ENCODE data around the gene SHC3. TPM values are rescaled to one million over a fixed set of nuclear protein-coding genes. Genes with fewer than 3 reads are reported as not detected.

The SHC3 gene
- total RNA-seq, 1 experiment from 2014 or later: 1.8 TPM

DNA sequence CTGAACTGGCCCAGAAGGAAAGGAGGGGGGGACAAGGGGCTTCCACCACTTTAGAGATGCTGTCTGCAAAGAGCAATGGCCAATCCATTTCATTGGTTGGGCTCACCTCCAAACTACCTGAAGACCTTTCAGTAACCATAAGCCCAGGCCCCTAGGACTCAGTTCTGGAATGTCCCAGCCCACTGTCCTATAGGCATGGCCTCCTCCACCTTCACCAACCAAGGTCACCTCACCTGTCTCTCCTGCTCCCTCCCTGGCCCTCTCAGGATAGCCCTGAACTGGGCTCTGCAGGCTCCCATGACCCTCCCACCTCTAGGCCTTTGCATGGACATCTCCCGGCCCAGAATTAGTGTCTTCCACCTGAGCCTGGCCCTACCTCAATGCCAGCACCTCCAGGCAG is 165.0 kb downstream of the SHC3 start:
- Histone ChIP-seq H2BK120ac (ENCODE audit: low read depth, low read length, poor library complexity, severe bottlenecking) (no peak overlapping the region), H3K4ac (ENCODE audit: low read depth, low read length) (no peak overlapping the region), H3K27ac (ENCODE audit: insufficient read length, low read depth, low read length) (no peak overlapping the region), H3K56ac (ENCODE audit: insufficient read length, low read depth, low read length) (no peak overlapping the region), H4K91ac (ENCODE audit: insufficient read length, low read depth, low read length) (no peak overlapping the region), H3T11ph (ENCODE audit: low read length) (no peak overlapping the region), H3K79me1 (ENCODE audit: insufficient read depth, low read depth, low read length, poor library complexity, severe bottlenecking) (no peaks in the 10 kb centered on the region), H3K27me3 (ENCODE audit: insufficient read depth, low read length) (no peaks in the 10 kb centered on the region), H2BK20ac (ENCODE audit: low read depth, low read length, poor library complexity, severe bottlenecking) (no peak overlapping the region), H3K4me2 (ENCODE audit: insufficient read depth, insufficient read length, low read length) (no peak overlapping the region), H3K79me2 (ENCODE audit: insufficient read depth, low read length) (no peaks in the 10 kb centered on the region), H4K20me1 (ENCODE audit: control insufficient read depth, insufficient read depth, insufficient read length) (no peaks in the 10 kb centered on the region), H3K9ac (ENCODE audit: extremely low read depth, insufficient read length, low read length) (no peak overlapping the region), H3K9me3 (ENCODE audit: control insufficient read depth, low read depth, low read length) (no peaks in the 10 kb centered on the region), H3K18ac (ENCODE audit: insufficient read length, low read depth, low read length) (no peak overlapping the region), H4K8ac (replicated peaks; ENCODE audit: insufficient read length, low read depth, low read length) (no peak overlapping the region), H4K5ac (ENCODE audit: insufficient read length, low read depth, low read length) (no peak overlapping the region), H3K23ac (ENCODE audit: insufficient read length, low read depth, low read length) (no peak overlapping the region), H3K23me2 (ENCODE audit: insufficient read length, low read depth, low read length, poor library complexity, severe bottlenecking) (no peaks in the 10 kb centered on the region), H2BK5ac (ENCODE audit: insufficient read length, low read length) (no peak overlapping the region), H2AK5ac (ENCODE audit: insufficient read length, low read length) (no peak overlapping the region), H3K14ac (ENCODE audit: insufficient read depth, low read length) (no peak overlapping the region), H3K4me1 (ENCODE audit: insufficient read depth, low read length) (no peaks in the 10 kb centered on the region), H2AFZ (ENCODE audit: low read length) (no peak overlapping the region), H2BK15ac (ENCODE audit: low read depth, low read length) (no peak overlapping the region), H2BK12ac (ENCODE audit: insufficient read length, low read depth, low read length) (no peak overlapping the region)
- Mint-ChIP-seq H3K9me3 (peaks cover 3 to 5% of the 10 kb centered on the region in 2 experiments), H3K4me1 (peaks cover 14 to 16% of the 10 kb centered on the region in 2 experiments), H3K36me3 (ENCODE audit: insufficient read depth in 1 of 3, low read depth in 3 of 3) (peaks cover 0 to 3% (median 0%) of the 10 kb centered on the region in 3 experiments; a peak in 1 of 7 replicates), H3K27me3 (ENCODE audit: low read depth) (no peaks in the 10 kb centered on the region), H3K4me3 (no peak overlapping the region), H3K27ac (no peak overlapping the region)
- no peak for DNase-seq
- TF ChIP-seq, protein P1, sequence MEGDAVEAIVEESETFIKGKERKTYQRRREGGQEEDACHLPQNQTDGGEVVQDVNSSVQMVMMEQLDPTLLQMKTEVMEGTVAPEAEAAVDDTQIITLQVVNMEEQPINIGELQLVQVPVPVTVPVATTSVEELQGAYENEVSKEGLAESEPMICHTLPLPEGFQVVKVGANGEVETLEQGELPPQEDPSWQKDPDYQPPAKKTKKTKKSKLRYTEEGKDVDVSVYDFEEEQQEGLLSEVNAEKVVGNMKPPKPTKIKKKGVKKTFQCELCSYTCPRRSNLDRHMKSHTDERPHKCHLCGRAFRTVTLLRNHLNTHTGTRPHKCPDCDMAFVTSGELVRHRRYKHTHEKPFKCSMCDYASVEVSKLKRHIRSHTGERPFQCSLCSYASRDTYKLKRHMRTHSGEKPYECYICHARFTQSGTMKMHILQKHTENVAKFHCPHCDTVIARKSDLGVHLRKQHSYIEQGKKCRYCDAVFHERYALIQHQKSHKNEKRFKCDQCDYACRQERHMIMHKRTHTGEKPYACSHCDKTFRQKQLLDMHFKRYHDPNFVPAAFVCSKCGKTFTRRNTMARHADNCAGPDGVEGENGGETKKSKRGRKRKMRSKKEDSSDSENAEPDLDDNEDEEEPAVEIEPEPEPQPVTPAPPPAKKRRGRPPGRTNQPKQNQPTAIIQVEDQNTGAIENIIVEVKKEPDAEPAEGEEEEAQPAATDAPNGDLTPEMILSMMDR (conservative IDR thresholded peaks at IDR 0.05): no peak
- WGBS (ENCODE audit: extremely low coverage, insufficient read length, low lambda C conversion rate): no CpG with 5 or more reads among the region's 1 CpG

Measured in H9 (cell line).